Neural progenitor cell (in vitro differentiated cells): ENCODE results near the gene AANAT. TPM values are rescaled to one million over a fixed set of nuclear protein-coding genes. Genes with fewer than 3 reads are reported as not detected.
A peak's percentile ranks its signal among the peaks of the same experiment; 100 is the strongest.

ENCODE experiments used
- DNase-seq: peaks from one replicate; pipeline ENCODE4 v3.0.0-alpha.2; 2016; ENCODE audit warnings: low spot score
- H2AFZ ChIP-seq: fragments of 200-600 bp; sonication (generic); replicated peaks from 2 replicates; pipeline ENCODE4 v1.6.1; 2016; ENCODE audit warnings: antibody characterized with exemption
- H3F3A ChIP-seq: fragments of 200-600 bp; sonication (generic); 2 replicates; pipeline ENCODE4 v1.6.1; 2016; ENCODE audit warnings: antibody characterized with exemption, low read depth
- H3K27ac ChIP-seq: fragments of 200-600 bp; sonication (generic); 2 replicates; pipeline ENCODE4 v1.5.1; 2016; ENCODE audit warnings: mild to moderate bottlenecking
- H3K27me3 ChIP-seq: fragments of 200-600 bp; sonication (generic); 2 replicates; pipeline ENCODE4 v1.6.1; 2016; ENCODE audit warnings: mild to moderate bottlenecking, moderate library complexity
- H3K36me3 ChIP-seq: fragments of 200-600 bp; sonication (generic); 2 replicates; pipeline ENCODE4 v1.5.1; 2016
- H3K4me1 ChIP-seq: fragments of 200-600 bp; sonication (generic); 2 replicates; pipeline ENCODE4 v1.6.1; 2016; ENCODE audit warnings: mixed run types
- H3K4me2 ChIP-seq: fragments of 200-600 bp; sonication (generic); 2 replicates; pipeline ENCODE4 v1.6.1; 2016
- H3K4me3 ChIP-seq: fragments of 200-600 bp; sonication (generic); 2 replicates; pipeline ENCODE4 v1.5.1; 2016
- H3K79me2 ChIP-seq: fragments of 200-600 bp; sonication (generic); 2 replicates; pipeline ENCODE4 v1.6.1; 2016; ENCODE audit warnings: low read depth
- H3K9ac ChIP-seq: fragments of 200-600 bp; sonication (generic); 2 replicates; pipeline ENCODE4 v1.6.1; 2016
- H3K9me3 ChIP-seq: fragments of 200-600 bp; sonication (generic); 2 replicates; pipeline ENCODE4 v1.5.1; 2016; ENCODE audit warnings: low read depth
- H4K20me1 ChIP-seq: fragments of 200-600 bp; sonication (generic); 2 replicates; pipeline ENCODE4 v1.6.1; 2016; ENCODE audit warnings: low read depth
- H3K27ac Mint-ChIP-seq: 3 replicates; pipeline ENCODE4 v1.8.0; 2021; ENCODE audit warnings: mixed read lengths
- H3K27me3 Mint-ChIP-seq: 2 replicates; pipeline ENCODE4 v1.8.0; 2022; ENCODE audit warnings: low read depth, mild to moderate bottlenecking, inconsistent platforms, moderate library complexity, mixed read lengths; ENCODE audit not compliant: insufficient read depth
- H3K36me3 Mint-ChIP-seq: 3 replicates; pipeline ENCODE4 v1.8.0; 2021; ENCODE audit warnings: mixed read lengths
- H3K4me1 Mint-ChIP-seq: 3 replicates; pipeline ENCODE4 v1.8.0; 2021; ENCODE audit warnings: mixed read lengths
- H3K4me3 Mint-ChIP-seq: 3 replicates; pipeline ENCODE4 v1.8.0; 2021; ENCODE audit warnings: mild to moderate bottlenecking, moderate library complexity, mixed read lengths
- H3K9me3 Mint-ChIP-seq: 3 replicates; pipeline ENCODE4 v1.8.0; 2020; ENCODE audit warnings: mixed read lengths
- EZH2 ChIP-seq: fragments of 200-600 bp; sonication (generic); IDR thresholded peaks from 2 replicates; pipeline ENCODE4 v1.6.1; 2017; ENCODE audit warnings: antibody characterized with exemption, mild to moderate bottlenecking, moderate library complexity
- EZH2phosphoT487 ChIP-seq: fragments of 200-600 bp; sonication (generic); IDR thresholded peaks from 2 replicates; pipeline ENCODE4 v1.6.1; 2017; ENCODE audit warnings: antibody characterized with exemption
- total RNA-seq: library from RNA; depleted of rRNA; stranded (reverse); fragments of >200 nt; gene quantifications from 2 replicates; pipeline ENCODE4 v1.2.3, GENCODE V29; 2015; ENCODE audit warnings: low replicate concordance
- TF ChIP-seq, protein P1 (sequence below): fragments of 200-600 bp; sonication (generic); IDR thresholded peaks from 2 replicates; pipeline ENCODE4 v1.5.1; 2017; ENCODE audit warnings: antibody characterized with exemption, mild to moderate bottlenecking

Gene AANAT
- total RNA-seq, 1 donor from 2014 or later: not detected

DNA sequence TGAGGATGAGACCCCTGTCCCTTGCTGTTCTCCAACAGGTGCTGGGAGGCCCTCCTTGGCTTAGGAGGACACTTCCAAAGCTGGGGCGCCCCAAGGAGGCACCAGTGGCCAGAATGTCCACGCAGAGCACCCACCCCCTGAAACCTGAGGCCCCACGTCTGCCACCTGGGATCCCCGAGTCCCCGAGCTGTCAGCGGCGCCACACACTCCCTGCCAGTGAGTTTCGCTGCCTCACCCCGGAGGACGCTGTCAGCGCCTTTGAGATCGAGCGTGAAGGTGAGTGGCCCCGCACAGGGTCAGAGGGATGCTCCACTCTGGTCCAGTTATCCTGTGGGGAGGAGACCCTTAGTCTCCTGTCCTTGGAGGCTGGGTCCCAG is 1.2 kb downstream of the AANAT start:
- Histone ChIP-seq H4K20me1 (no peaks in the 10 kb centered on the region), H3K79me2 (no peaks in the 10 kb centered on the region), H3K27me3 (no peaks in the 10 kb centered on the region), H3F3A (peaks cover 14% of the 10 kb centered on the region), H3K9me3 (no peaks in the 10 kb centered on the region), H3K36me3 (no peaks in the 10 kb centered on the region), H3K4me1 (peaks cover 19% of the 10 kb centered on the region), H2AFZ (no peak overlapping the region), H3K4me3 (no peak overlapping the region), H3K9ac (no peak overlapping the region), H3K27ac (no peak overlapping the region), H3K4me2 (no peak overlapping the region)
- Mint-ChIP-seq H3K4me1 (peaks cover 16% of the 10 kb centered on the region), H3K27me3 (no peaks in the 10 kb centered on the region), H3K36me3 (no peaks in the 10 kb centered on the region), H3K9me3 (no peaks in the 10 kb centered on the region), H3K4me3 (no peak overlapping the region), H3K27ac (no peak overlapping the region)
- no peak for DNase-seq
- TF ChIP-seq EZH2 (no peak), EZH2phosphoT487 (no peak)
- TF ChIP-seq, protein P1, sequence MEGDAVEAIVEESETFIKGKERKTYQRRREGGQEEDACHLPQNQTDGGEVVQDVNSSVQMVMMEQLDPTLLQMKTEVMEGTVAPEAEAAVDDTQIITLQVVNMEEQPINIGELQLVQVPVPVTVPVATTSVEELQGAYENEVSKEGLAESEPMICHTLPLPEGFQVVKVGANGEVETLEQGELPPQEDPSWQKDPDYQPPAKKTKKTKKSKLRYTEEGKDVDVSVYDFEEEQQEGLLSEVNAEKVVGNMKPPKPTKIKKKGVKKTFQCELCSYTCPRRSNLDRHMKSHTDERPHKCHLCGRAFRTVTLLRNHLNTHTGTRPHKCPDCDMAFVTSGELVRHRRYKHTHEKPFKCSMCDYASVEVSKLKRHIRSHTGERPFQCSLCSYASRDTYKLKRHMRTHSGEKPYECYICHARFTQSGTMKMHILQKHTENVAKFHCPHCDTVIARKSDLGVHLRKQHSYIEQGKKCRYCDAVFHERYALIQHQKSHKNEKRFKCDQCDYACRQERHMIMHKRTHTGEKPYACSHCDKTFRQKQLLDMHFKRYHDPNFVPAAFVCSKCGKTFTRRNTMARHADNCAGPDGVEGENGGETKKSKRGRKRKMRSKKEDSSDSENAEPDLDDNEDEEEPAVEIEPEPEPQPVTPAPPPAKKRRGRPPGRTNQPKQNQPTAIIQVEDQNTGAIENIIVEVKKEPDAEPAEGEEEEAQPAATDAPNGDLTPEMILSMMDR: no peak

DNA sequence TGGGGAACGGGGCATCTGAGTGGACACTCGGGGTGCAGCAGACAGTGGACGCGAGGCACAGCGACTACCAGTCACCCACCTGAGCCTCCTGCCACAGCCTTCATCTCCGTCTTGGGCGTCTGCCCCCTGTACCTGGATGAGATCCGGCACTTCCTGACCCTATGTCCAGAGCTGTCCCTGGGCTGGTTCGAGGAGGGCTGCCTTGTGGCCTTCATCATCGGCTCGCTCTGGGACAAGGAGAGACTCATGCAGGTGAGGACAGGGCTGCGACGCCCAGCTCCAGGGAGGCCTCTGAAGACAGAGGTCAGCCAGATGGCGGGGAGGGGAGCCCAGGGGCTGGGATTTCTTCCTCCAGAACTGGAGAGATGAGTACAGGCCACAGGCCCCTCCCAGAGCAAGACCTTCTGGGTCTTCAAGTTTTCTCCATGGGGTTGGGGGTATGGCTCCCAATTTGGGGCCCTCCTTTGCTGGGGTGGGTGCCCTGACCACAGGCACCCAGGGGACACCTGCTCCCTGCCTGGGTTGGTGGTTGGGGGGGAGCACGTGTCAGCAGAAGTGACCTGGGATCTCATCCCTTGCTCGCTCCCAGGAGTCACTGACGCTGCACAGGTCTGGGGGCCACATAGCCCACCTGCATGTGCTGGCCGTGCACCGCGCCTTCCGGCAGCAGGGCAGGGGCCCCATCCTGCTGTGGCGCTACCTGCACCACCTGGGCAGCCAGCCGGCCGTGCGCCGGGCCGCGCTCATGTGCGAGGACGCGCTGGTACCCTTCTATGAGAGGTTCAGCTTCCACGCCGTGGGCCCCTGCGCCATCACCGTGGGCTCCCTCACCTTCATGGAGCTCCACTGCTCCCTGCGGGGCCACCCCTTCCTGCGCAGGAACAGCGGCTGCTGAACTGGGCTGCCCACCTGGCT is 1.9 kb downstream of the AANAT start:
- no peak overlapping the region for H3K27ac ChIP-seq
- no peaks in the 10 kb centered on the region for H3K36me3 ChIP-seq
- Mint-ChIP-seq H3K4me3 (no peak overlapping the region), H3K27me3 (no peaks in the 10 kb centered on the region), H3K4me1 (peaks cover 16% of the 10 kb centered on the region), H3K27ac (no peak overlapping the region), H3K36me3 (no peaks in the 10 kb centered on the region), H3K9me3 (no peaks in the 10 kb centered on the region)
- no peak overlapping the region for H3K9ac ChIP-seq
- H3K4me3 ChIP-seq: no peak overlapping the region
- TF ChIP-seq, protein P1: no peak
- TF ChIP-seq EZH2 (no peak), EZH2phosphoT487 (no peak)
- no peaks in the 10 kb centered on the region for H3K27me3 ChIP-seq
- H3K9me3 ChIP-seq: no peaks in the 10 kb centered on the region
- H3K4me2 ChIP-seq: no peak overlapping the region
- DNase-seq: no peak
- H3F3A ChIP-seq: peaks cover 14% of the 10 kb centered on the region
- H2AFZ ChIP-seq: no peak overlapping the region
- no peaks in the 10 kb centered on the region for H3K79me2 ChIP-seq
- H3K4me1 ChIP-seq: peaks cover 19% of the 10 kb centered on the region
- H4K20me1 ChIP-seq: no peaks in the 10 kb centered on the region

DNA sequence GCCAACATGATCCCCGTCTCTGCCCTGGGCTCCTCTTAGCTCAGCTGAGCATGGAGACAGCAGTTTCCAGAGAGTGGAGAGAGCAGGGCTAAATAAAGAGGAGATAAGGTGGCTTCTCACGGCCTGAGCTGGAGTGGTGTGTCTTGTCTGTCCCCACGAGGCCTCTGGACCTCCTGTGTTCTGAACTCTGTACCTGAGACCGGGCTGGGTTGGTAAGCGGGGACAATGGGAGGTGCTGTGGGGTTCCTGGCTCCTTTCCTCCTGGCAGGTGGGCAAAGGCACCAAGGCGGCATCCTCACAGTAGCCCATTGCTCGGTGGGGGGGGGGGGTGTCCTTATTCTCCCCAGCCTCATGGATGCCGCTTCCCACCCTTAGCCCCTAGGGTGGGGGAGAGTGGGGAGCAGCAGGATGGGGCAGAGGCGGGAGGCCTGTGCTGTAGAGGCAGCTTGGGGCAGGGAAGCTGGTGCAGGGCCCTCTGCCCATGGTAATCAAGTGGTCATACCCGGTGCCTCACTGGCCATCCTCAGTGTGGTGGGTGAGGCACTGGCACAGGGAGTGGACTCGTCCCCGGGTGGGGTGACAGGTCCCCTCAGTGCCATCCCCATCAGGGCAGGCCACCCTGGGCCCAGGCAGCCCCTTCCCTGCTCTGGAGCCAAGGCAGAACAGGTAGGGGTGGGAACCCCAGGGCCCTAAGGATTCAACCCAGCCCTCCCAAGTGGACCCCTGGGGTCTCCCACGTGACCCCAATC is 2.8 kb downstream of the AANAT start:
- H3K27me3 ChIP-seq: no peaks in the 10 kb centered on the region
- peaks cover 19% of the 10 kb centered on the region for H3K4me1 ChIP-seq
- no peaks in the 10 kb centered on the region for H3K36me3 Mint-ChIP-seq
- no peak overlapping the region for H3K27ac ChIP-seq
- H3K4me2 ChIP-seq: no peak overlapping the region
- no peak overlapping the region for H3K4me3 ChIP-seq
- H3K9ac ChIP-seq: no peak overlapping the region
- H4K20me1 ChIP-seq: no peaks in the 10 kb centered on the region
- peaks cover 16% of the 10 kb centered on the region for H3K4me1 Mint-ChIP-seq
- H3K27ac Mint-ChIP-seq: peak overlapping the region; percentile 74
- no peaks in the 10 kb centered on the region for H3K79me2 ChIP-seq
- TF ChIP-seq EZH2phosphoT487: no peak
- no peak for DNase-seq
- no peaks in the 10 kb centered on the region for H3K9me3 ChIP-seq
- H3K36me3 ChIP-seq: no peaks in the 10 kb centered on the region
- H3K27me3 Mint-ChIP-seq: no peaks in the 10 kb centered on the region
- H3K4me3 Mint-ChIP-seq: no peak overlapping the region
- peaks cover 14% of the 10 kb centered on the region for H3F3A ChIP-seq
- H3K9me3 Mint-ChIP-seq: no peaks in the 10 kb centered on the region
- H2AFZ ChIP-seq: no peak overlapping the region
